ENCODE data around the gene BCR. TPM values are rescaled to one million over a fixed set of nuclear protein-coding genes. Genes with fewer than 3 reads are reported as not detected.

The BCR gene
- total and polyA plus RNA-seq, 2 of the 13 experiments (the other 11 are each of a cell fraction or from before 2014, with no cell fraction given): 19.9 to 33.6 TPM

DNA sequence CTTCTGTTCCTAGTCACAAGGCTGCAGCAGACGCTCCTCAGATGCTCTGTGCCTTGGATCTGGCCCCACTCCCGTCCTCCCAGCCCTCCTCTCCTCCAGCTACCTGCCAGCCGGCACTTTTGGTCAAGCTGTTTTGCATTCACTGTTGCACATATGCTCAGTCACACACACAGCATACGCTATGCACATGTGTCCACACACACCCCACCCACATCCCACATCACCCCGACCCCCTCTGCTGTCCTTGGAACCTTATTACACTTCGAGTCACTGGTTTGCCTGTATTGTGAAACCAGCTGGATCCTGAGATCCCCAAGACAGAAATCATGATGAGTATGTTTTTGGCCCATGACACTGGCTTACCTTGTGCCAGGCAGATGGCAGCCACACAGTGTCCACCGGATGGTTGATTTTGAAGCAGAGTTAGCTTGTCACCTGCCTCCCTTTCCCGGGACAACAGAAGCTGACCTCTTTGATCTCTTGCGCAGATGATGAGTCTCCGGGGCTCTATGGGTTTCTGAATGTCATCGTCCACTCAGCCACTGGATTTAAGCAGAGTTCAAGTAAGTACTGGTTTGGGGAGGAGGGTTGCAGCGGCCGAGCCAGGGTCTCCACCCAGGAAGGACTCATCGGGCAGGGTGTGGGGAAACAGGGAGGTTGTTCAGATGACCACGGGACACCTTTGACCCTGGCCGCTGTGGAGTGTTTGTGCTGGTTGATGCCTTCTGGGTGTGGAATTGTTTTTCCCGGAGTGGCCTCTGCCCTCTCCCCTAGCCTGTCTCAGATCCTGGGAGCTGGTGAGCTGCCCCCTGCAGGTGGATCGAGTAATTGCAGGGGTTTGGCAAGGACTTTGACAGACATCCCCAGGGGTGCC is 109.8 kb downstream of the BCR start (continued):
- TF ChIP-seq U2AF2 (IDR thresholded peaks at IDR 0.05; ENCODE audit: low read depth, low read length): no peak
- peak; percentile 79 for TF ChIP-seq HDAC1 (CRISPR knock-in tag; IDR thresholded peaks at IDR 0.05)
- TF ChIP-seq HMG20B (CRISPR knock-in tag; conservative IDR thresholded peaks at IDR 0.05): no peak
- TF ChIP-seq ZSCAN25 (CRISPR knock-in tag; IDR thresholded peaks at IDR 0.05): 0 out of 2 replicates have a peak, but pooled peaks have one; percentile 27
- TF ChIP-seq ZNF296 (CRISPR knock-in tag; conservative IDR thresholded peaks at IDR 0.05): 0 out of 2 replicates have a peak, but pooled peaks have one; percentile 17
- 0 out of 2 replicates have a peak, but pooled peaks have one; percentile 49 for TF ChIP-seq ZNF724P (CRISPR knock-in tag; IDR thresholded peaks at IDR 0.05; ENCODE audit: borderline replicate concordance)
- peak; percentile 44 for TF ChIP-seq RAD21 (CRISPR knock-in tag; IDR thresholded peaks at IDR 0.05)
- peak; percentile 26 for TF ChIP-seq SKI (IDR thresholded peaks at IDR 0.05; ENCODE audit: partially characterized antibody)
- peak; percentile 18; the same call in 1 of the 2 replicates for TF ChIP-seq HIC2 (CRISPR knock-in tag; IDR thresholded peaks at IDR 0.05; ENCODE audit: low read depth)
- TF ChIP-seq FOXO1 (CRISPR knock-in tag; IDR thresholded peaks at IDR 0.05): peak; percentile 69
- TF ChIP-seq ZNF747 (CRISPR knock-in tag; IDR thresholded peaks at IDR 0.05; ENCODE audit: borderline replicate concordance): no peak; the same call in 1 of the 2 replicates
- TF ChIP-seq, protein P1, sequence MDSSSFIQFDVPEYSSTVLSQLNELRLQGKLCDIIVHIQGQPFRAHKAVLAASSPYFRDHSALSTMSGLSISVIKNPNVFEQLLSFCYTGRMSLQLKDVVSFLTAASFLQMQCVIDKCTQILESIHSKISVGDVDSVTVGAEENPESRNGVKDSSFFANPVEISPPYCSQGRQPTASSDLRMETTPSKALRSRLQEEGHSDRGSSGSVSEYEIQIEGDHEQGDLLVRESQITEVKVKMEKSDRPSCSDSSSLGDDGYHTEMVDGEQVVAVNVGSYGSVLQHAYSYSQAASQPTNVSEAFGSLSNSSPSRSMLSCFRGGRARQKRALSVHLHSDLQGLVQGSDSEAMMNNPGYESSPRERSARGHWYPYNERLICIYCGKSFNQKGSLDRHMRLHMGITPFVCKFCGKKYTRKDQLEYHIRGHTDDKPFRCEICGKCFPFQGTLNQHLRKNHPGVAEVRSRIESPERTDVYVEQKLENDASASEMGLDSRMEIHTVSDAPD (CRISPR knock-in tag; IDR thresholded peaks at IDR 0.05): peak; percentile 60; the same call in 1 of the 2 replicates
- no peak for TF ChIP-seq RBFOX2 (IDR thresholded peaks at IDR 0.05; ENCODE audit: low read depth, low read length)
- peak; percentile 84 for TF ChIP-seq ZNF430 (CRISPR knock-in tag; IDR thresholded peaks at IDR 0.05)
- TF ChIP-seq ZNF503 (CRISPR knock-in tag; IDR thresholded peaks at IDR 0.05): no peak
- peak; percentile 73 for TF ChIP-seq GATAD2A (CRISPR knock-in tag; IDR thresholded peaks at IDR 0.05)
- peak; percentile 80 for TF ChIP-seq ZNF605 (CRISPR knock-in tag; IDR thresholded peaks at IDR 0.05)
- TF ChIP-seq HMGXB4 (CRISPR knock-in tag; IDR thresholded peaks at IDR 0.05; ENCODE audit: borderline replicate concordance in 1 of 2, low read depth in 1 of 2): peak in 1 of 2 experiments; percentile 30; a peak in 2 of 4 replicates
- no peak for TF ChIP-seq ZNF75D (CRISPR knock-in tag; IDR thresholded peaks at IDR 0.05; ENCODE audit: borderline replicate concordance)
- TF ChIP-seq TFE3 (CRISPR knock-in tag; IDR thresholded peaks at IDR 0.05): peak; percentile 9; the same call in 1 of the 2 replicates
- TF ChIP-seq POLR2A (IDR thresholded peaks at IDR 0.05; ENCODE audit: insufficient read depth in 1 of 2, low read depth in 2 of 2, low read length in 2 of 2): no peak
